Natural killer cell (primary cell): Measurements from ENCODE around the gene TBCD. TPM values are rescaled to one million over a fixed set of nuclear protein-coding genes. Genes with fewer than 3 reads are reported as not detected.

Source experiments
- ATAC-seq, 3 donors: fragments of 150-1000 bp in 2 of 3; fragments of 200-7000 bp in 1 of 3; cut with Tn5 transposase; 1 replicate in 1 of 3; 2 replicates in 2 of 3; pipeline ENCODE4 v1.10.0; 2021; ENCODE audit warnings: mild to moderate bottlenecking in 2 of 3, moderate library complexity in 2 of 3
- DNase-seq, 2 donors: peaks; one replicate each; pipeline versions ENCODE4 v3.0.0 to v3.0.0-alpha.2; 2013 to 2021; ENCODE audit warnings: mixed read lengths in 1 of 2
- H3K27ac ChIP-seq: one replicate; pipeline ENCODE4 v1.5.1; 2013; ENCODE audit warnings: mild to moderate bottlenecking, low read length
- H3K27me3 ChIP-seq: one replicate; pipeline ENCODE4 v1.6.1; 2013; ENCODE audit warnings: low read length; ENCODE audit not compliant: control insufficient read depth, insufficient read depth
- H3K36me3 ChIP-seq: one replicate; pipeline ENCODE4 v1.6.1; 2013; ENCODE audit warnings: low read length; ENCODE audit not compliant: control insufficient read depth, insufficient read depth
- H3K4me1 ChIP-seq: one replicate; pipeline ENCODE4 v1.6.1; 2013; ENCODE audit warnings: low read length; ENCODE audit not compliant: control insufficient read depth, insufficient read depth
- H3K4me3 ChIP-seq: one replicate; pipeline ENCODE4 v1.5.1; 2013; ENCODE audit warnings: low read length
- H3K9me3 ChIP-seq: one replicate; pipeline ENCODE4 v1.6.1; 2013; ENCODE audit warnings: low read length; ENCODE audit not compliant: control insufficient read depth, insufficient read depth
- H3K27ac Mint-ChIP-seq, 2 donors: one replicate each; pipeline ENCODE4 v1.8.0; 2022; ENCODE audit warnings: mild to moderate bottlenecking in 2 of 2, mixed read lengths in 2 of 2, moderate library complexity in 1 of 2
- H3K27me3 Mint-ChIP-seq, 2 donors: one replicate each; pipeline ENCODE4 v1.8.0; 2022; ENCODE audit warnings: low read depth in 2 of 2, mixed read lengths in 2 of 2
- H3K36me3 Mint-ChIP-seq: one replicate; pipeline ENCODE4 v1.8.0; 2022; ENCODE audit warnings: mixed read lengths
- H3K4me1 Mint-ChIP-seq, 2 donors: one replicate each; pipeline ENCODE4 v1.8.0; 2022; ENCODE audit warnings: mixed read lengths in 2 of 2
- H3K4me3 Mint-ChIP-seq: one replicate; pipeline ENCODE4 v1.8.0; 2022; ENCODE audit warnings: mild to moderate bottlenecking, moderate library complexity, mixed read lengths
- H3K9me3 Mint-ChIP-seq, 2 donors: one replicate each; pipeline ENCODE4 v1.8.0; 2022; ENCODE audit warnings: mixed read lengths in 2 of 2
- CTCF ChIP-seq: fragments of 200-600 bp; IDR thresholded peaks from one replicate; pipeline ENCODE4 v1.8.0; 2022; ENCODE audit warnings: antibody characterized with exemption
- WGBS: methylation state at CpG from one replicate; pipeline ENCODE4 v1.1.7; 2013; ENCODE audit warnings: missing lambda C conversion rate; ENCODE audit not compliant: insufficient coverage; 5-methylcytosine and 5-hydroxymethylcytosine counted together
- intact Hi-C: fragments of 100-400 bp; cut with micrococcal nuclease; formaldehyde crosslinking; loops from one replicate; pipeline ENCODE4 v1.14.2; 2022
- total RNA-seq, 4 donors: library from RNA; stranded (reverse); fragments of 120-200 nt in 1 of 4; gene quantifications; one replicate each; pipeline versions ENCODE4 v1.2.3 to v1.2.4, GENCODE V29; 2013 to 2022

Gene TBCD
- total RNA-seq, 3 donors from 2014 or later (not counting 1 experiment from before 2014, with no cell fraction given): 92.0 to 149 (median 132) TPM

GRCh38 chr17:82828875-82829487, 77.1 kb downstream of the TBCD start:
- Mint-ChIP-seq H3K27me3 (no peaks in the 10 kb centered on the region), H3K36me3 (no peaks in the 10 kb centered on the region), H3K4me1 (peaks cover 10 to 21% of the 10 kb centered on the region in 2 donors), H3K9me3 (no peaks in the 10 kb centered on the region), H3K27ac (no peak overlapping the region), H3K4me3 (no peak overlapping the region)
- DNase-seq: no peak
- H3K9me3 ChIP-seq: no peaks in the 10 kb centered on the region
- no peaks in the 10 kb centered on the region for H3K36me3 ChIP-seq
- no peak overlapping the region for H3K27ac ChIP-seq
- intact Hi-C loops: no loop called here
- no peak for TF ChIP-seq CTCF
- H3K4me1 ChIP-seq: peaks cover 8% of the 10 kb centered on the region
- ATAC-seq: no peak
- WGBS: 95% methylated on average over 25 of the region's 26 CpGs
- no peak overlapping the region for H3K4me3 ChIP-seq
- no peaks in the 10 kb centered on the region for H3K27me3 ChIP-seq

- no peak overlapping the region for H3K27ac Mint-ChIP-seq
- H3K4me1 Mint-ChIP-seq: peaks cover 10 to 21% of the 10 kb centered on the region in 2 donors
- Histone ChIP-seq H3K4me3 (no peak overlapping the region), H3K27ac (no peak overlapping the region), H3K9me3 (no peaks in the 10 kb centered on the region), H3K4me1 (peaks cover 8% of the 10 kb centered on the region), H3K27me3 (no peaks in the 10 kb centered on the region), H3K36me3 (no peaks in the 10 kb centered on the region)
- DNase-seq (no peak), ATAC-seq (no peak)
- no peak for TF ChIP-seq CTCF
- WGBS: 97% methylated on average over 22 of the region's 22 CpGs
- no peaks in the 10 kb centered on the region for H3K27me3 Mint-ChIP-seq
- no peaks in the 10 kb centered on the region for H3K36me3 Mint-ChIP-seq
- intact Hi-C loops: no loop called here
- no peaks in the 10 kb centered on the region for H3K9me3 Mint-ChIP-seq
- no peak overlapping the region for H3K4me3 Mint-ChIP-seq
These were observed 78.4 kb downstream of the TBCD start for GRCh38 chr17:82830249-82830661.

GRCh38 chr17:82831041-82831817, 79.4 kb downstream of the TBCD start:
- H3K36me3 Mint-ChIP-seq: no peaks in the 10 kb centered on the region
- H3K4me3 Mint-ChIP-seq: no peak overlapping the region
- H3K9me3 Mint-ChIP-seq: no peaks in the 10 kb centered on the region
- H3K27ac ChIP-seq: no peak overlapping the region
- ATAC-seq (no peak), DNase-seq (no peak)
- H3K4me1 ChIP-seq: peaks cover 8% of the 10 kb centered on the region
- H3K27me3 ChIP-seq: no peaks in the 10 kb centered on the region
- no peak for TF ChIP-seq CTCF
- H3K27me3 Mint-ChIP-seq: no peaks in the 10 kb centered on the region
- 98% methylated on average over 29 of the region's 29 CpGs for WGBS
- no peaks in the 10 kb centered on the region for H3K36me3 ChIP-seq
- H3K9me3 ChIP-seq: no peaks in the 10 kb centered on the region
- intact Hi-C loops: no loop called here
- H3K4me3 ChIP-seq: no peak overlapping the region
- H3K4me1 Mint-ChIP-seq: peaks cover 10 to 21% of the 10 kb centered on the region in 2 donors
- no peak overlapping the region for H3K27ac Mint-ChIP-seq
